Fibroblast of pulmonary artery (primary cell): ENCODE data around the gene MYRIP.

Source experiments
- DNase-seq: peaks from one replicate; pipeline ENCODE4 v3.0.0-alpha.2; 2010; ENCODE audit warnings: low read depth
- H3K4me3 ChIP-seq: replicated peaks from 2 replicates; pipeline ENCODE4 v1.5.1; 2011; ENCODE audit warnings: low read depth, mild to moderate bottlenecking, control low read depth, low read length, moderate library complexity
- TF ChIP-seq, protein P1 (sequence below): IDR thresholded peaks from 2 replicates; pipeline ENCODE4 v1.5.1; 2011; ENCODE audit warnings: mild to moderate bottlenecking, control low read depth, low read length, inconsistent platforms; ENCODE audit errors: missing control alignments

Gene MYRIP

DNA sequence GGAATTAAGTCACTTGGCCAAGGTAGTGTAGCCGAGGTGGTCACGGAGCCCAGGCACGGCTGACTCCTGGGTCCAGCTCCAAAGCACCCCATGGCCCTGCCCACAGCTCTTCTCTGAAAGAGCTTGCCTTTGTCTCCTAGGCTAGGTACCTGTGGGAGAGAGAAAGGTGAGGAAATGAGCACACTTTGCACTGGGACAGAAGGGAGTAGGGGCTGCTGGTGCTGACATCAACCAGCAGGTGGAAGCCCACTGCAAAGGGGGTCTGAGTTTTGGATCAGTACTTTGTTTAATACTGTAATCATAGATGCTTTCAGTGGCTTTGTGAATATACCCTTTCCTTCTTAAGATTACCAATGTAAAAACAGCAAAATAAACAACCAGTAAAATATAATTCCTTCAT is 371.8 kb downstream of the MYRIP start:
- H3K4me3 ChIP-seq = no peak overlapping the region
- no peak for DNase-seq
- TF ChIP-seq, protein P1, sequence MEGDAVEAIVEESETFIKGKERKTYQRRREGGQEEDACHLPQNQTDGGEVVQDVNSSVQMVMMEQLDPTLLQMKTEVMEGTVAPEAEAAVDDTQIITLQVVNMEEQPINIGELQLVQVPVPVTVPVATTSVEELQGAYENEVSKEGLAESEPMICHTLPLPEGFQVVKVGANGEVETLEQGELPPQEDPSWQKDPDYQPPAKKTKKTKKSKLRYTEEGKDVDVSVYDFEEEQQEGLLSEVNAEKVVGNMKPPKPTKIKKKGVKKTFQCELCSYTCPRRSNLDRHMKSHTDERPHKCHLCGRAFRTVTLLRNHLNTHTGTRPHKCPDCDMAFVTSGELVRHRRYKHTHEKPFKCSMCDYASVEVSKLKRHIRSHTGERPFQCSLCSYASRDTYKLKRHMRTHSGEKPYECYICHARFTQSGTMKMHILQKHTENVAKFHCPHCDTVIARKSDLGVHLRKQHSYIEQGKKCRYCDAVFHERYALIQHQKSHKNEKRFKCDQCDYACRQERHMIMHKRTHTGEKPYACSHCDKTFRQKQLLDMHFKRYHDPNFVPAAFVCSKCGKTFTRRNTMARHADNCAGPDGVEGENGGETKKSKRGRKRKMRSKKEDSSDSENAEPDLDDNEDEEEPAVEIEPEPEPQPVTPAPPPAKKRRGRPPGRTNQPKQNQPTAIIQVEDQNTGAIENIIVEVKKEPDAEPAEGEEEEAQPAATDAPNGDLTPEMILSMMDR = no peak

DNA sequence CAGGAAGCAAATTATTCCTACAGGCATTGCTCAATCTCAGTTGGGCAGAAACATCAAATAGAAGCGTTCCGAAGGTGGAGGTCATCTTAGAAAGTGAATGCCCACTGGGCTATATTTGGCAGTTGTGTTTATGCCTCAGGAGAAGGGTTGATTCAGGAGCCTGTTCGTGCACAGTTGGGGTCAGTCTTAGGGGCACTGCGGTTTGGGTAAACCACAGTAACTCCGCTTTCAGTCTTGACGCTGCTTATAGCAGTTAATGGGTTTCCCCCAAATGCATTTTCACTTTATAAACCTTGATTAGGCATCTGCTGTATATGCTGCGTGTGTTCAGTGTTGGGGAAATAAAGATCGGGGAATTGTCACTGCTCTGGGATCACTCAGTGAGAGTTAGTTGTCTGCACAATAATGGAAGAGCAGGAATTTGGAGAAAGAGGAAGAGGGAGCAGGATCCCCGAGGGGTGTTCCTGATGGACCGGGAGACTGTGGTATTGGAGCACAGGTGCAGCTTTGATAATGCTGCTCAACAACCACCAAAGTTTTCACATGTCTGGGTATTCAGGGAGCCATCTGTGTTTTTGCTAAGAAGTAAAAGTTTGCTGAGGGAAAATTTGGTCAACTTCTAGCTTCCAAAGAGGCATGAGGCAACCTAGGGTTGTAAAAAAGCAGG is 375.8 kb downstream of the MYRIP start:
- DNase-seq = no peak
- no peak overlapping the region for H3K4me3 ChIP-seq
- TF ChIP-seq, protein P1 = no peak

DNA sequence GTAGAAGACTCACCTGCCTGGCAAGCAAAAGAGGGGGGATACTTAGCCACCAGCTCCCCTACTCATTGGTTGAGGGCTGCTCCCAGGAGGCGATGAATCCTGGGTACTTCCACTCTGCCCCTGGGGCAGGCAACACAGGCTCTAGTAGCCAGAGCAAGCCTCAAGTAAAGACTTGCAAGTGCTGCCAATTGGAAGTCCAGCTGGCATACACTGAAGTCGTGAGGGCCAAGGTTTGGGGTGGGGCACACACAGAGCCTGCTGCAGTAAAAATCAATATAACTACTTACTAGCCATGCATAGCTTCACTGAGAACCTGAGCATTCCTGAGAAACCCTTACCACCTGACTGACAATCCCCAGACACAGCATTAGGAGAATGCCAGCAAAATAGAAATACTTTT is 377.1 kb downstream of the MYRIP start:
- no peak overlapping the region for H3K4me3 ChIP-seq
- no peak for DNase-seq
- TF ChIP-seq, protein P1 = no peak

DNA sequence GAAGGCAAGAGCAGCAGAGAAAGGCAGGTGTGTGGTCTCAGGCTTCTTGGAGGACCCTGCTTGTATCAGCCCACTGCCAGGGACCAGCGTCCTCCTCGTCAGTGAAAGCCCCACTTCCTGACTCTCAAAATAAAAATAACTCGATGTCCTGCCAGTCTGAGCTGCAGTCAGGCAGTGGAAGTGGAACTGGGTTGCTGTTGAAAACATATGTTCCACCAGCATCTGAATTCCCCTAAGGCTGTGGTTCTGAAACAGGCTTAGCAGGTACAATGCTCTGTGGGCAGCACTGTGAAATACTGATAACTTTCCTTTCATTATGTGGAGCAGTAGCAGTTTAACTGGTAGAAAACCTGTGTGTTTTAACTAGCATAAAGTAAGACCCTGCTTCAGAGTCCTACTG is 378.5 kb downstream of the MYRIP start:
- DNase-seq = no peak
- TF ChIP-seq, protein P1 = no peak
- no peak overlapping the region for H3K4me3 ChIP-seq

DNA sequence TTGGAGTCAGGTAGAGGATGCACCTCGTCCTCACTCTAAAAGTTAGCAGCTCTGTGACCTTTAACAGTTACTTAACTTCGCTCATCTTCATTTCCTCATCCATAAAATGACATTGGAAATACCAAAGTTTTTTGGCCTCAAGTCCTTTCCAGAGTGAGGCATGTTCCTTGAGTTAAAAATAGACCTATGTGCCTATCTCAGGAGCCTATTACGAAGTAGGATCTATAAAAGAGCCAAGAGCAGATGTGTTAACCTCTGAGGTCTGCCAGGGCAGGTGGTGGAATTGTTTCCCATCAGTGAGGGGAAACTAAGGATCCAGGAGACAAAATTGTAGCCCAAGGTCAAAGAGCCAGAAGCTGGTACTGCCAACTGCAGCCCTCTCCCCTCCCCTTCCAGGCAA is 379.7 kb downstream of the MYRIP start:
- H3K4me3 ChIP-seq = no peak overlapping the region
- DNase-seq = no peak
- TF ChIP-seq, protein P1 = no peak

DNA sequence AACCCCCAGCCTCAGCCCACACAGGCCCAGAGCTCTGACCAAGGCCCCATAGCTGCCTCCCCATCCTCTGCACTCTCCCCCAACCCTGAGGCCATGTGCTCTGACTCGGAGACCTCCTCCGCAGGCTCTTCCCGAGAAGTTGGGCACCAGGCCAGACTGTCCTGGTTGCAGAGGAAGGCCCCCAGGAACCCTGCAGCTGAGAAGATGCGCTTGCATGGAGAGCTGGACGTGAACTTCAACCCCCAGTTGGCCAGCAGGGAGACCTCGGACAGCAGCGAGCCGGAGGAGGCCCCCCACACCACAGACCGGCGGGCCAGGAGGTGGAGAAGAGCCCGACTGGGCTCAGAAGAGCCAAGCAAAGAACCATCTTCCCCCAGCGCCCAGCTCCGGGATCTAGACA is 380.6 kb downstream of the MYRIP start:
- H3K4me3 ChIP-seq = no peak overlapping the region
- TF ChIP-seq, protein P1 = no peak
- no peak for DNase-seq

DNA sequence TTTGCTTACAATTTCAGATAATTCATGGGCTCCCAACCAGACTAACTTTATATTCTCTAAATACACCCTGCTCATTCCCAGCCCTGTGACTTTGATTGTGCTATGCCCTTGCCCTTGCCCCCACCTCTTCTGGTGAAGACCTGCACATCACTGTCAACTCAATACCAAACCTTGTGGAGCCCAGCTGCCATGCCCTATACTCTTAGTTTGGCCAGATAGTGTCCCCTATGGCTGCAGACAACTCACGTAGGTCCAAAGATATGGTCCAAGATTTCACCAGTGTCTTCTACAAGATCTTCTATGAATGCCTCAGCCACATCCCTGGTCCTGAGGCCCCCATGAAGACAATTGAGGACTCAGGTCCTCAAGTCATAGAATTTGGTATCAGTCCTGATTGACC is 381.8 kb downstream of the MYRIP start:
- no peak overlapping the region for H3K4me3 ChIP-seq
- DNase-seq = no peak
- TF ChIP-seq, protein P1 = no peak
